Measurements from ENCODE around the gene CUEDC2.

CUEDC2 gene

GRCh38 chr10:102397222-102398171 is 34.9 kb downstream of the CUEDC2 start:
- no peaks in the 10 kb centered on the region for H3K9me3 Mint-ChIP-seq
- H3K4me3 Mint-ChIP-seq, result peak overlapping the region; percentile 79 to 91 (median 91)
- peaks cover 15% of the 10 kb centered on the region for H3K4me1 Mint-ChIP-seq
- peak overlapping the region in 1 of 3 experiments; percentile 12 for H3K27ac Mint-ChIP-seq
- TF ChIP-seq CTCF (IDR thresholded peaks at IDR 0.05; ENCODE audit: unreplicated experiment in 3 of 3), result no peak
- H3K27me3 Mint-ChIP-seq (ENCODE audit: low read depth), result peaks cover 3% of the 10 kb centered on the region
- no peaks in the 10 kb centered on the region for H3K36me3 Mint-ChIP-seq (ENCODE audit: low read depth)

GRCh38 chr10:102396730-102397151 is 35.6 kb downstream of the CUEDC2 start:
- no peak for TF ChIP-seq CTCF (IDR thresholded peaks at IDR 0.05; ENCODE audit: unreplicated experiment in 3 of 3)
- Mint-ChIP-seq H3K27ac (no peak overlapping the region), H3K9me3 (no peaks in the 10 kb centered on the region), H3K4me3 (peak overlapping the region; percentile 79 to 91 (median 91)), H3K36me3 (ENCODE audit: low read depth) (no peaks in the 10 kb centered on the region), H3K27me3 (ENCODE audit: low read depth) (peaks cover 8% of the 10 kb centered on the region), H3K4me1 (peaks cover 15% of the 10 kb centered on the region)

GRCh38 chr10:102396317-102396650 is 36.1 kb downstream of the CUEDC2 start:
- H3K36me3 Mint-ChIP-seq (ENCODE audit: low read depth), result no peaks in the 10 kb centered on the region
- no peak for TF ChIP-seq CTCF (IDR thresholded peaks at IDR 0.05; ENCODE audit: unreplicated experiment in 3 of 3)
- peaks cover 8% of the 10 kb centered on the region for H3K27me3 Mint-ChIP-seq (ENCODE audit: low read depth)
- H3K4me1 Mint-ChIP-seq, result peaks cover 15% of the 10 kb centered on the region
- H3K9me3 Mint-ChIP-seq, result no peaks in the 10 kb centered on the region
- peak overlapping the region; percentile 79 to 91 (median 91) for H3K4me3 Mint-ChIP-seq
- no peak overlapping the region for H3K27ac Mint-ChIP-seq

GRCh38 chr10:102395400-102396316 is 36.7 kb downstream of the CUEDC2 start, which contains the start of gene NFKB2:
Gene NFKB2 (plus strand): TSS chr10:102395705. CDS start chr10:102395960, 255 bp downstream.
- H3K27me3 Mint-ChIP-seq (ENCODE audit: low read depth), result peaks cover 13% of the 10 kb centered on the region
- no peaks in the 10 kb centered on the region for H3K36me3 Mint-ChIP-seq (ENCODE audit: low read depth)
- peak within 1 kb of the TSS; percentile 15 to 95 (median 67) for H3K27ac Mint-ChIP-seq
- H3K9me3 Mint-ChIP-seq, result no peaks in the 10 kb centered on the region
- H3K4me3 Mint-ChIP-seq, result peak within 1 kb of the TSS; percentile 79 to 91 (median 91)
- TF ChIP-seq CTCF (IDR thresholded peaks at IDR 0.05; ENCODE audit: unreplicated experiment in 3 of 3), result no peak
- H3K4me1 Mint-ChIP-seq, result peaks cover 15% of the 10 kb centered on the region

GRCh38 chr10:102394801-102395399 is 37.5 kb downstream of the CUEDC2 start:
- peak overlapping the region; percentile 15 to 95 (median 67) for H3K27ac Mint-ChIP-seq
- H3K27me3 Mint-ChIP-seq (ENCODE audit: low read depth), result peaks cover 21% of the 10 kb centered on the region
- H3K4me1 Mint-ChIP-seq, result peaks cover 15% of the 10 kb centered on the region
- no peaks in the 10 kb centered on the region for H3K9me3 Mint-ChIP-seq
- no peaks in the 10 kb centered on the region for H3K36me3 Mint-ChIP-seq (ENCODE audit: low read depth)
- no peak for TF ChIP-seq CTCF (IDR thresholded peaks at IDR 0.05; ENCODE audit: unreplicated experiment in 3 of 3)
- H3K4me3 Mint-ChIP-seq, result peak overlapping the region; percentile 79 to 91 (median 91)

All from nephron (organoid).